DMS153 treated with DMSO at 0.1 percent for 48 hours (cell line): ENCODE data around the gene PLEKHG3.

Experiments
- DNase-seq: peaks from one replicate; lab custom pipeline; 2025; ENCODE audit not compliant: unreplicated experiment; lab: John Stamatoyannopoulos, UW

Gene PLEKHG3

DNA sequence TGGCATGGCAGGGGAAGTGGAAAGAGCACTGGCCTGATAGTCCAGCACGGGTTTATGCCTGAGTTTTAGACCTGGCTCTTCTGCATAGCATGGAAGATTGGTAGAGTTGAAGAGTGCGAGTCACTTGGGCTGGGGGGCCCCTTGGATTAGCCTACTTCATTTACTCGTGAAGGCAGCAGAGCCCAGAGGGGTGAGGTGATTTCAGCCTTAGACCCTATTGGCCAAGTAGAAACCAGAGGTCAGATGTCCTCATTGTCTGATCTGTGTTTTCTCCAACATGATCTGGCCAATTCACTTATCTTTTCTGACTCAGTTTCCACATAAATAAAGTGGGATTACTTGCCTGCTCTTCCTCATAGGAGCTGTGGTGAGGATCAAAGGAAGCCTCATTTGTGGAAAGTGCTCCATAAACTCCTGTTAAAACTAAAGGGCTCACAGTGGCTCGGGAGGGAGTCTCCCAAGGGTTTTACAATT lies 1.9 kb downstream of the PLEKHG3 start:
- no peak for DNase-seq

DNA sequence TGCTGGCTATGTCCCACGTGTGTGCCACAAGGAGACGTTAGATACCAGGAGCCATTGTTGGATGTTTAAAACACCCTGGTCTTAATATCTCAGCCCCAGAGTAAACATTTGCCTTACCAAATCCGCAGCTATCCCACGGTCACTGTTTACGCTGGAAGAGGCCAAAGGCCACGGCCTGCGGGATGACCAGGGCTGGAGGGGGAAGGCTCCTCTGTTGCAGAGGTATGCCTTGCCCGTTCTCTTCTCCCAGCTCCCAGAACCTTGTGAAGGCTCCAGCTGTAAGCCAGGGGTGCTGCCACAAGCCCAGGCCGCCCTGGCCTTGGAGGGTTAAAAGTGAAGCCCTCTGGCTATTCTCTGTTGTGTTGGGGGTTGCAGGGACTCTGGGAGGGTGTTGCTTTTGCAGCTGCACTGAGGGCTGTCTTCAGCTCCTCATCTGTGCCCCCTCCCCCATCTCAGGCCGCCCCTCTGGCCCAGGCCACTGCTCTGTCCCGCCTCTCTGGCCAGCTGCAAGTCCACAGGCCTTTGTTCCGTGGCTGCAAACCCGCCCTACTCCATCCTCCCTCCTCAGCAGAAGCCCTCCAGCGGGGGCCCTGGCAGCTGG lies 2.5 kb downstream of the PLEKHG3 start:
- DNase-seq: no peak

DNA sequence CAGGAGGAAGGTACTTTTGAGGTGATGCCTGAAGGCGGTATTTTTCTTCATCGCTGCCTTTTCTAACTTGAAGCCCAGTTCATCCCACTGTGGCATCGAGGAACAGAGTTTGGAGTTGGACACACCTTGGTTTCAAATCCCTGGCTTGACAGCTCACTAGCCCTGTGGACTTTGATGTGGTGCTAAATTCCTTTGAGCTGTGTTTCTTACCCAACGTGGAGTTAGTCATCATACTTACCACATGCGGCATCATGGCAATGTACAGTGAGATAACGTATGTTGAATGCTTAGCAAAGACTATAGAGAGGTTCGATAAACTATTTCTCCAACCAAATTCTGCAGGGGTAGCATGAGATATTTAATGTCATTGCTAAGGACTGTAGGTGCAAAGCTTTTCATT lies 3.4 kb downstream of the PLEKHG3 start:
- no peak for DNase-seq

GRCh38 chr14:64708148-64709004 lies 4.2 kb downstream of the PLEKHG3 start:
- no peak for DNase-seq

GRCh38 chr14:64709126-64709525 lies 4.9 kb downstream of the PLEKHG3 start:
- DNase-seq: no peak

DNA sequence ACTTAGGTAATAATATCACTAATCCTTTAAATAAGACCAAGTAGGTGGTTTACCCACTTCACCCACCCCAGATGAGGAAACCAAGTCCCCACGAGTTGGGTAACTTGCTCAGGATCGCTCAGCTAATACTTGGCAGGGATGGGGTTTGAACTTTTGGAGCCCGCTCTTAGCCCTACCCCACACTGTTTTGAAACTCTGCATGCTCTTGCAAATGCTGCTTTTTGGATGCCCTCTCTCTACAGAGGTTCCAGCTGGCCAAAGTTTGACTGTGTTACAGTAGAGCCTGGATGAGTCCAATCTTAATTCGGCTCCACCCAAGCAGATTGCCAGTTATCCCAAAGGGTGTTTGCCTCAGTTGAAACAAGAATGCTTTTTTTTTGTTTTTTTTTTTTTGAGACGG lies 6.8 kb downstream of the PLEKHG3 start:
- DNase-seq: no peak

GRCh38 chr14:64713677-64714076 lies 9.5 kb downstream of the PLEKHG3 start:
- DNase-seq: no peak

DNA sequence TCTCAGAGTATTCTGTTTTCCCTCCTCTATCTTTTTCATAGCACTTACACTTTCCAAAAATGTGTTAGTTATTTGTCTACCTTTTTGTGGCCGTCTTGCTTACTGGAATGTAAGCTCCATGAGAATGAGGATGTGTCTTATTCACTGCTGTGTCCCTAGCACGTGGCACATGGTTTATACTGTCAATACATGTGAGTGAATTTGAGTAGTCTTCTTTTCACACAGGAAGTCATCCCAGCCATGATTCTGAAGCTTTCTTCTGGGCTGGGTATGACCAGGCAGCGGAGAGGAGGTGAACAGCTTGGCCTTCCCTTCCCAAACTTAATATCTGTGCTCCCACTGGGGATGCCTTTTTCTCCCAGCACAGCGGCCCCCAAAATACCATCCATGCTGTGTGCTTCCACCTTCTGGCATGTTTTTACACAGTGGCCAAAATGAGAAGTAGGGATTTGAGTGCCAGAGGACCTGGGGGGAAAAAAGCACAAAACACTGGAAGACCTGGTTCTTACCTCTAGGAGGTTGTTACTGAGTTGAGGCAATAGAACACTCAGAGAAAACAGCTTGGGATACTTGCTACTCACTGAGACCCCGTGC lies 10.3 kb downstream of the PLEKHG3 start:
- no peak for DNase-seq

- no peak for DNase-seq
Observed at GRCh38 chr14:64715146-64715627, 11.0 kb downstream of the PLEKHG3 start.

- DNase-seq: no peak
Observed at GRCh38 chr14:64715628-64716412, 11.6 kb downstream of the PLEKHG3 start.

DNA sequence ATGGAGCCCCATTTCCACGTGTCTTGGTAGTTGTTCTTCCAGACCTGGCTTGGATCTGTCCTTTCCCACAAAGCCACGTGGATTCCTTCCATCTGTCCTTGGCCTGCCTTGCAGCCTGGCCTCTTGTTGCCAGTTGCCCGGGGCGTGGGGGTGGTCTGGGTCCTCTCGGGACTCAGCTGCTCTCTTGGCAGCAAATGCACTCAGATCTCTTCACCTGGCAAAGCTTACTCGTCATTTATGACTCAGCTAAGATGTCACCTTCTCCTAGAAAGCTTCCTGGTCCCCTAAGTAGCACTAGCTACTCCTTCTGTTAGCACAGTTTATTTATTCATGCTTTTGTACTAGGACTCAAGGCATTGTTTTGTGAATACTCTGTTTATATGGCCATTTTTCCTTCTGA lies 13.6 kb downstream of the PLEKHG3 start:
- DNase-seq: no peak

DNA sequence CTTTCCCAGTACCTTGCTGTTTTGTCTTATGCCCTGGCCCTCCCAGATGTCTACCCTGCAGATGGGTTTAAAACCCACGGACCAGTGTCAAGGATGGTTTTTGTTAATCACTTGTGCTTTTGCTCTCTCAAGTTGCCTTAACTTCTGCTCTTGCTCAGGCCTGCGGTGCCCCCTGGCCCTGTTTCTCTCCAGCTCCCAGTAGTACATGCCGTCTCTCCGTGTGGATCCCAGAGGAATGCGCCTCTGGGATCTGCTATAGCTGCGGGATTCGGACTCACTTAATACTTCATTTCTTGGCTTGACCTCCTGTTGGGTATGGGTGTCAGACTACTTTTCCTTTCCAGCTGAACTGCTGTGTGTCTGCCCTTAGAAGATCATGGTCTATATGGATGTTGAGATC lies 14.5 kb downstream of the PLEKHG3 start:
- no peak for DNase-seq

DNA sequence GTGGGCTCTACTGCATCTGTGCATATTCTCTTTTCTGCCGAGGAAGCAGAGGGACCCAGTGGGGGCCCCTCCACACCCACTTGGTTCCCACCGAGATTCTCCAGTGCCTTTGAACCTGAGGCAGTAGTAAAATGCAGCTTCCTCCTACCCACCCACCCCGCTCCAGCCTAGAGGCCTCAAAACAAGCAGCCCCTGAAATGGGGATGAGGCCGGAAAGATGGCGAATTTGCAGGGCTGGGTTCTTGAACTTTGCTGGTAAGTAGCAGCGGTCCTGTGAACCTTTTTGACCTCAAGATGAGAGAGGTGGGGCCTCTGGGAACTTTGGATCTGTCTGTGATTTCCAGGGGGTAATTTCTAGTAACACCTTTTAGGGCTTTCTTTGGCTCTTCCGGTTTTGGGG lies 15.4 kb downstream of the PLEKHG3 start:
- DNase-seq: no peak

GRCh38 chr14:64720131-64720576 lies 15.9 kb downstream of the PLEKHG3 start:
- DNase-seq: peak; percentile 35

- DNase-seq: no peak
Observed at GRCh38 chr14:64721391-64721791, 17.2 kb downstream of the PLEKHG3 start.

DNA sequence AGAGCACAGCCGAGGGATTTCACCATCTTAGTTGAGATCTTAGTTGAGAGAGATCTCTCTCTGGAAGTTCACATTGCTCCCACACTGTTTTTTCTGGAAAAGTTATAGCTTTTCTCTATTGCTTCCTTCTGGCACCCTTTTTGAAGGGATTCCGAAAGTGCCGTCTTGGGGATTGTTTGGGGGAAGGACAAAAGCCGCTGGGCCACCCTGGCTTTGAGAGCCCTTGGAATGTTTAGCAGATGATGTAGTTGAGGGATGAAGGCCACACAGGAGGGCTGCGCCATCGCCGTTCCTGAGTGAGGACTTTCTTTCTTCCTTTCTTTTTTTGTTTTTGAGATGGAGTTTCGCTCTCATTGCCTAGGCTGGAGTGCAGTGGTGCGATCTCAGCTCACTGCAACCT lies 17.7 kb downstream of the PLEKHG3 start:
- no peak for DNase-seq

DNA sequence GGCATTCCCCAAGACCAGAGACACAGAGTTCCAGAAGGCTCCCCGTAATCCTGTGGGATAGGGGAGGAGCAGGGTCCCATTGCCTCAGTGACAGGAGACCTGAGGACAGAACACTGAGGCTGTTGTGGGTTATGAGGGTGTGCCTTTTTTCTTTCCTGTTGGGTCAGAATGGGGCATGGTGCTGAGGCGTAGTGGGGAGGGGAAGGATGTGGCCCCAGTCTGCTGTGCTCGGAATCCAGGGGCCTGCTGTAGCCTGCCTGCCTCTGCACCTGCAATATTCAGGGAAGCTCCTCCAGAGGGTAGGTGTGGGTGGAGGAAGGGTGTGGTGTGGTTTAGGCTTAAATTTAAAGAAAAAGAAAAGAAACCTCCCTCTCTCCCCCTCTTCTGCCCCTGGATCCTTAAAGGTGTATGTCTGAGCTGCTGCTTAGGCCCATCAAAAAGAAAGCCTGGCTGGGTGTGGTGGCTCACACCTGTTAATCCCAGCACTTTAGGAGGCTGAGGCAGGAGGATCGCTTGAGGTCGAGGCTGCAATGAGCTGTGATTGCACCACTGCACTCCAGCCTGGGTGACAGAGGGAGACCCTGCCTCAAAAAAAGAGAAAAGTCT lies 18.7 kb downstream of the PLEKHG3 start:
- DNase-seq: no peak

DNA sequence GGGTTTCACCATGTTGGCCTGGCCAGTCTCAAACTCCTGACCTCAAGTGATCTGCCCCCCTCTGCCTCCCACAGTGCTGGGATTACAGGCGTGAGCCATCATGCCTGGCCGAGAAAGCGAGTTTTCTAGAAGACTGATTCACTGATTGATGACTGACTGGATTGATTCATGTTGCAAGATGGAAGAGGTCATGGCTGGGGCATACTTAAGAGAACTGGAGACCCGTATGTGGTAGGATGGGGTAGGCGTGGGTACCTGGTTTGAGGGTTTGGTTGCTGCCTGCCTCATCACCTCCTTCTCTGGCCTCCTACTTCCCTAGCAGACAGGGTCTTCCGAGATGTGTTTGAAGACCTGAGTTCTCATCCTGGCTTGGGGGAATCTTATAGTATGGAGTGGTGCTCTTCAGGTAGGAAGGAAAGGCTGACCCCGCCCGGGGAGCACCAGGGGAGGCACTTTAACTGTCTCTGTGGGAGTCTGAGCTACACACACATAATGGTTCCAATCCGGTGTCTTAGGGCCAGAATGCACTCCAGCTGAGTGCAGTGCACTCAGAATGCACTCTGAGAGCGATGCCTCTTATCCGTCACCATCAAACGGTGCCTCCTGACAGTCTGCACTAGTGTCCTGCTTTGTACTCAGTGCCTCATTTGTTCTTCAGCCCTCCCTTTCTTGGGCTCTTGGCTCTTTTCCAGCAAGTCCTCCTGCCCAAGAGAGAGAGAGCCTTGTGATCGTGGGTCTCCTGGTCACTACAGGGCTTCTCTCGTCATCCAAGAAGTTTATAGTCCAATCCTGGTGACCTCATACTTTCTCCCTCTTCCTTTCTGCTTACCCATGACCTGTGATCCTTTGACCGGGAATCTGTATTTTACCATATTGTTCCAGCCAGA lies 19.7 kb downstream of the PLEKHG3 start:
- DNase-seq: no peak

GRCh38 chr14:64724578-64724930 lies 20.3 kb downstream of the PLEKHG3 start:
- DNase-seq: no peak
